Psoas muscle (tissue), 8 donors: Measurements from ENCODE around the gene RXFP4. TPM values are rescaled to one million over a fixed set of nuclear protein-coding genes. Genes with fewer than 3 reads are reported as not detected.

Experiments used
- ATAC-seq, 4 donors: fragments of 200-7000 bp; cut with Tn5 transposase; one replicate each; pipeline ENCODE4 v1.9.1; 2020; ENCODE audit warnings: moderate library complexity in 3 of 4, mild to moderate bottlenecking in 2 of 4
- DNase-seq, 2 donors: peaks; one replicate each; pipeline ENCODE4 v3.0.0-alpha.2; 2020
- H3K27ac ChIP-seq: fragments of 200-600 bp; one replicate; pipeline ENCODE4 v1.8.0; 2022
- H3K27me3 ChIP-seq, 3 donors: fragments of 200-600 bp in 1 of 3; one replicate each; pipeline versions ENCODE4 v1.6.1 to v1.8.0; 2013 to 2022; ENCODE audit warnings: low read length in 2 of 3, mild to moderate bottlenecking in 2 of 3, moderate library complexity in 1 of 3; ENCODE audit not compliant: insufficient read depth in 3 of 3
- H3K36me3 ChIP-seq, 2 donors: fragments of 200-600 bp in 1 of 2; one replicate each; pipeline versions ENCODE4 v1.6.1 to v1.8.0; 2013 to 2022; ENCODE audit warnings: low read depth in 1 of 2, mild to moderate bottlenecking in 1 of 2, moderate library complexity in 1 of 2; ENCODE audit not compliant: insufficient read depth in 1 of 2
- H3K4me1 ChIP-seq: fragments of 200-600 bp; one replicate; pipeline ENCODE4 v1.8.0; 2022
- H3K4me3 ChIP-seq: fragments of 200-600 bp; one replicate; pipeline ENCODE4 v1.8.0; 2022; ENCODE audit warnings: mild to moderate bottlenecking
- H3K9me3 ChIP-seq: fragments of 200-600 bp; one replicate; pipeline ENCODE4 v1.8.0; 2022
- CTCF ChIP-seq: fragments of 200-600 bp; IDR thresholded peaks from one replicate; pipeline ENCODE4 v1.8.0; 2022; ENCODE audit warnings: antibody characterized with exemption
- WGBS, 3 donors: extraction: QIAGEN DNeasy Blood & Tissue Kit; methylation state at CpG; one replicate each; pipeline versions ENCODE4 v1.1.6 to v1.1.7; 2013; 5-methylcytosine and 5-hydroxymethylcytosine counted together
- intact Hi-C, 2 donors: fragments of 100-400 bp; cut with DNase I; formaldehyde crosslinking; loops; one replicate each; pipeline versions ENCODE4 v1.11.0 to v1.14.2; 2022
- polyA plus RNA-seq, 3 donors: library from polyadenylated mRNA; stranded (reverse); fragments of 200-250 nt; gene quantifications; one replicate each; pipeline ENCODE4 v1.2.3, GENCODE V29; 2013
- total RNA-seq, 4 donors: library from RNA; stranded (reverse); fragmentation: NEBNext Ultra II Directional in 2 of 4; extraction: Animal tissue kit (Norgen Biotek cat#: 25700) in 2 of 4; gene quantifications; one replicate each; pipeline versions ENCODE4 v1.2.1 to v1.2.4, GENCODE V29; 2021 to 2023
- donor health status: healthy with polysubstance abuse.
- donor health status: DM: no; HTN: no; CAD: no; lungs with moderate emphysema.
- donor health status: Bipolar disorder and iron deficiency.
- donor health status: healthy.
- donor health status: DM: yes; HTN: yes; CAD: no.
- donor health status: DM: no; HTN: no; CAD: no.
- donor health status: DM: no; HTN: no; CAD: no.
- donor health status: DM: yes; HTN: yes; CAD: no.

RXFP4 gene
- total and polyA plus RNA-seq, 7 donors, result not detected

GRCh38 chr1:155989242-155990004 lies 48.0 kb downstream of the RXFP4 start:
- peak overlapping the region; percentile 36 for H3K27ac ChIP-seq
- DNase-seq (peak; percentile 70 to 86), ATAC-seq (peak; percentile 92 to 97 (median 97))
- TF ChIP-seq CTCF, result peak; percentile 99
- 16 to 20% (median 16%) methylated on average over 9 of the region's 9 CpGs for WGBS, 3 donors
- no peaks in the 10 kb centered on the region for H3K9me3 ChIP-seq
- intact Hi-C loops, result loop anchor here (1.0 to 2.0 kb wide), 2 partner anchors 51 kb away; no protein-coding TSS in a partner anchor
- peaks cover 4% of the 10 kb centered on the region for H3K4me1 ChIP-seq
- peak overlapping the region; percentile 53 for H3K4me3 ChIP-seq
- no peaks in the 10 kb centered on the region for H3K27me3 ChIP-seq
- no peaks in the 10 kb centered on the region for H3K36me3 ChIP-seq

GRCh38 chr1:155990005-155990739 lies 48.7 kb downstream of the RXFP4 start:
- H3K27ac ChIP-seq, result no peak overlapping the region
- H3K4me1 ChIP-seq, result peaks cover 4% of the 10 kb centered on the region
- H3K4me3 ChIP-seq, result no peak overlapping the region
- WGBS, 3 donors, result 85 to 92% (median 86%) methylated on average over 6 of the region's 6 CpGs
- intact Hi-C loops, result loop anchor here in 1 of 2 donors (1.0 kb wide), 1 partner anchor 52 kb away; no protein-coding TSS in a partner anchor
- no peaks in the 10 kb centered on the region for H3K27me3 ChIP-seq
- DNase-seq (no peak), ATAC-seq (peak in 3 of 4 donors; percentile 7 to 25 (median 16))
- H3K9me3 ChIP-seq, result no peaks in the 10 kb centered on the region
- TF ChIP-seq CTCF, result no peak
- no peaks in the 10 kb centered on the region for H3K36me3 ChIP-seq

Other genes starting within 250 kb of the RXFP4 start
- gene GON4L, start 84.4 kb upstream of the RXFP4 start, total RNA-seq, result 10 to 100 TPM; 21.0 to 29.9 (median 24.1) TPM
- 10 to 100 TPM; 10.6 to 16.6 (median 12.0) TPM for gene GON4L, start 84.4 kb upstream of the RXFP4 start, polyA plus RNA-seq
- gene SYT11, start 82.1 kb upstream of the RXFP4 start, total RNA-seq, result 1 to 10 TPM; 1.5 to 5.0 (median 3.0) TPM
- gene SYT11, start 82.1 kb upstream of the RXFP4 start, polyA plus RNA-seq, result 1 to 10 TPM; 2.0 to 4.5 (median 2.8) TPM
- gene RIT1, start 30.3 kb upstream of the RXFP4 start, total RNA-seq, result 10 to 100 TPM; 11.1 to 16.9 (median 12.8) TPM
- 10 to 100 TPM in 2 of 3 donors, 1 to 10 TPM in 1; 5.1 to 11.0 (median 10.4) TPM for gene RIT1, start 30.3 kb upstream of the RXFP4 start, polyA plus RNA-seq
- 10 to 100 TPM; 16.4 to 26.1 (median 23.1) TPM for gene KHDC4, start 7.2 kb upstream of the RXFP4 start, total RNA-seq
- gene KHDC4, start 7.2 kb upstream of the RXFP4 start, polyA plus RNA-seq, result 10 to 100 TPM; 11.0 to 33.1 (median 11.2) TPM
- 10 to 100 TPM; 22.8 to 54.0 (median 46.3) TPM for gene ARHGEF2, start 36.9 kb downstream of the RXFP4 start, total RNA-seq
- gene ARHGEF2, start 36.9 kb downstream of the RXFP4 start, polyA plus RNA-seq, result 10 to 100 TPM in 2 of 3 donors, 1 to 10 TPM in 1; 7.4 to 39.1 (median 12.1) TPM
- gene SSR2, start 79.3 kb downstream of the RXFP4 start, total RNA-seq, result 10 to 100 TPM; 44.6 to 77.5 (median 61.6) TPM
- 100 to 1,000 TPM in 2 of 3 donors, 10 to 100 TPM in 1; 83.0 to 255 (median 124) TPM for gene SSR2, start 79.3 kb downstream of the RXFP4 start, polyA plus RNA-seq
- 10 to 100 TPM; 46.6 to 64.9 (median 53.1) TPM for gene UBQLN4, start 112.2 kb downstream of the RXFP4 start, total RNA-seq
- gene UBQLN4, start 112.2 kb downstream of the RXFP4 start, polyA plus RNA-seq, result 10 to 100 TPM; 36.8 to 73.9 (median 55.5) TPM
- gene LAMTOR2, start 113.1 kb downstream of the RXFP4 start, total RNA-seq, result 10 to 100 TPM; 46.1 to 63.9 (median 51.2) TPM
- 100 to 1,000 TPM in 1 of 3 donors, 10 to 100 TPM in 2; 89.0 to 101 (median 95.7) TPM for gene LAMTOR2, start 113.1 kb downstream of the RXFP4 start, polyA plus RNA-seq
- not detected for gene RAB25, start 119.5 kb downstream of the RXFP4 start, total RNA-seq
- under 1 TPM; 0.07 to 0.34 (median 0.13) TPM for gene RAB25, start 119.5 kb downstream of the RXFP4 start, polyA plus RNA-seq
- under 1 TPM; 0.06 to 0.28 (median 0.11) TPM for gene MEX3A, start 140.8 kb downstream of the RXFP4 start, total RNA-seq
- under 1 TPM; 0.07 to 0.42 (median 0.22) TPM for gene MEX3A, start 140.8 kb downstream of the RXFP4 start, polyA plus RNA-seq
- gene LMNA, start 173.1 kb downstream of the RXFP4 start, total RNA-seq, result 100 to 1,000 TPM; 161 to 392 (median 291) TPM
- gene LMNA, start 173.1 kb downstream of the RXFP4 start, polyA plus RNA-seq, result 100 to 1,000 TPM; 114 to 237 (median 138) TPM
- gene SEMA4A, start 211.9 kb downstream of the RXFP4 start, total RNA-seq, result 1 to 10 TPM; 1.2 to 3.4 (median 2.4) TPM
- gene SEMA4A, start 211.9 kb downstream of the RXFP4 start, polyA plus RNA-seq, result 1 to 10 TPM in 1 of 3 donors, under 1 TPM in 2; 0.77 to 1.8 (median 0.82) TPM